Hepatocyte (in vitro differentiated cells): ENCODE results near the gene CCNK.

Source experiments
- EZH2 ChIP-seq: fragments of 200-600 bp; sonication (generic); IDR thresholded peaks from 2 replicates; pipeline ENCODE4 v1.6.1; 2016; ENCODE audit warnings: antibody characterized with exemption, mild to moderate bottlenecking, borderline replicate concordance
- TF ChIP-seq, protein P1 (sequence below): fragments of 200-600 bp; sonication (generic); IDR thresholded peaks from 2 replicates; pipeline ENCODE4 v1.5.1; 2016; ENCODE audit warnings: antibody characterized with exemption, mild to moderate bottlenecking; ENCODE audit not compliant: poor library complexity

DNA sequence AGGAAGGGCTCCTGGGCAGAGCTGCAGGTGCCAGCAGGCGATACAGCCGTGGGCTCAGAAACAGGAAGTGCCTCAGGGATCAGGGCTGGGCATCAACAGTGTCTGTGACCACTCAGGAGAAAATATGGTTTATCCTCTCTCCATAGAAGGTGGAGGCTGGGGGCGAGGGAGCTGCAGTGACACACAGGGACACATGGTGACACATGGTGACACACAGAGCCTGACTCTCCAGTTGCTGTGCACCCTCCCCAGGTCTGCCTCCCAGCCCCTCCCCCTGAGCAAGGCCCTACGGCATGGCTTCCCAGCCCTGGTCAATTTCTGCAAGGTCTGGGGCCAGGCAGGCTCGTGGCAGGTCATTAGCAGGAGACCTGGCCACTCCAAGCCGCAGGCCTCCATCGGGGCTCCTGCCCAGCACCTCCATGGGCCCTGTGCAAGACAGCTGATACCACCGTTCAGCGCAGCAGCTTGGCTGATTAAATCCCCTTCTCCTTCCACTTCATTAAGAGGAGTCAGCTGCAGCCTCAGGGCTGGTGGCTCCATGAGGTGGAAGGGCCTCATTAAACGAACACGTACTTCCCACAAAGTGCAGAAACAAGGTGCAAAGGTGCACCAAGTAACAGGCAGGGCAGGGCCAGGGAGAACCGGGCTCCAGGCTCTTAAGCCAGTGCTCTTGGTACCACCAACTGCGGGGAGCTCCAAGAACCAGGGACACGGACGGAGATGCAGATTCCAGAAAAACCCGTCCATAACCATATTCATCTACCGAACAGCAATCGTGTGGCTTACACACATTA is 60.7 kb downstream of the CCNK start:
- TF ChIP-seq, protein P1, sequence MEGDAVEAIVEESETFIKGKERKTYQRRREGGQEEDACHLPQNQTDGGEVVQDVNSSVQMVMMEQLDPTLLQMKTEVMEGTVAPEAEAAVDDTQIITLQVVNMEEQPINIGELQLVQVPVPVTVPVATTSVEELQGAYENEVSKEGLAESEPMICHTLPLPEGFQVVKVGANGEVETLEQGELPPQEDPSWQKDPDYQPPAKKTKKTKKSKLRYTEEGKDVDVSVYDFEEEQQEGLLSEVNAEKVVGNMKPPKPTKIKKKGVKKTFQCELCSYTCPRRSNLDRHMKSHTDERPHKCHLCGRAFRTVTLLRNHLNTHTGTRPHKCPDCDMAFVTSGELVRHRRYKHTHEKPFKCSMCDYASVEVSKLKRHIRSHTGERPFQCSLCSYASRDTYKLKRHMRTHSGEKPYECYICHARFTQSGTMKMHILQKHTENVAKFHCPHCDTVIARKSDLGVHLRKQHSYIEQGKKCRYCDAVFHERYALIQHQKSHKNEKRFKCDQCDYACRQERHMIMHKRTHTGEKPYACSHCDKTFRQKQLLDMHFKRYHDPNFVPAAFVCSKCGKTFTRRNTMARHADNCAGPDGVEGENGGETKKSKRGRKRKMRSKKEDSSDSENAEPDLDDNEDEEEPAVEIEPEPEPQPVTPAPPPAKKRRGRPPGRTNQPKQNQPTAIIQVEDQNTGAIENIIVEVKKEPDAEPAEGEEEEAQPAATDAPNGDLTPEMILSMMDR = no peak
- no peak for TF ChIP-seq EZH2
